ENCODE data around the gene CNGB1. TPM values are rescaled to one million over a fixed set of nuclear protein-coding genes. Genes with fewer than 3 reads are reported as not detected.

Gene CNGB1
- 0.19 and 2.3 TPM in 2 replicates for total RNA-seq (ENCODE audit: low replicate concordance)
- long read RNA-seq, partial matches to known transcripts = 0 of 1 reads
- long read RNA-seq, other reads (novel, unspliced or antisense) = 1 of 1 reads

DNA sequence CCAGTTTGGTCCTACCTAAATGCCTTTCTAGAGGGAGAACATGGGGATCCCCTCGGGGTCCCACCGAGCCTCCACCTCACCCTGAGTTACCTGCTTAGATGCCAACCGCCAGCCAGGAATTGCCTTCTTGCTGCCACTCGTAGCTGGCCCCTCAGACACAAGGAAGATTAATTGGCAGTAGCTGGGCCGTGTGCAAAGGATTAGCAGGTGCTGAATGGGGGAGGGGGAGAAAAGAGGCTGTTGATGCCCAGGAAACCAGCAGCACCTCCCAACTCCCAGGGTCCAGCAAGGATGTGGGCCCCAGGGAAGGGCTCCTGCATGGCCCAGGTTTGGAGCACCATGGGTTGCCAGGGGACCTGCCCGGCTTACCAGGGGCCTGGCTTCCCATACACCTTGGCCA is at the start of gene CNGB1:
CNGB1 (minus strand) TSS at position 159 of the 400 bp plus-strand sequence. CDS start 3,842 bp downstream, outside the sequence.
- Mint-ChIP-seq H3K27ac (no peak within 1 kb of the TSS), H3K4me3 (no peak within 1 kb of the TSS), H3K27me3 (peaks cover 3% of the 10 kb centered on the region), H3K9me3 (no peaks in the 10 kb centered on the region), H3K36me3 (no peaks in the 10 kb centered on the region), H3K4me1 (ENCODE audit: unreplicated experiment) (no peaks in the 10 kb centered on the region)
- DNase-seq (ENCODE audit: extremely low spot score, unreplicated experiment) = no peak
- TF ChIP-seq CTCF (conservative IDR thresholded peaks at IDR 0.05) = no peak

GRCh38 chr16:58019866-58020538 is 49.1 kb upstream of the CNGB1 start:
- Mint-ChIP-seq H3K27ac (no peak overlapping the region), H3K4me1 (ENCODE audit: unreplicated experiment) (peaks cover 17% of the 10 kb centered on the region), H3K36me3 (no peaks in the 10 kb centered on the region), H3K4me3 (no peak overlapping the region), H3K9me3 (no peaks in the 10 kb centered on the region), H3K27me3 (peaks cover 21% of the 10 kb centered on the region)
- no peak for TF ChIP-seq CTCF (conservative IDR thresholded peaks at IDR 0.05)
- DNase-seq (ENCODE audit: extremely low spot score, unreplicated experiment) = no peak

GRCh38 chr16:58018803-58019202 is 47.9 kb upstream of the CNGB1 start:
- Mint-ChIP-seq H3K36me3 (no peaks in the 10 kb centered on the region), H3K27ac (no peak overlapping the region), H3K4me3 (no peak overlapping the region), H3K9me3 (no peaks in the 10 kb centered on the region), H3K4me1 (ENCODE audit: unreplicated experiment) (peaks cover 12% of the 10 kb centered on the region), H3K27me3 (peaks cover 9% of the 10 kb centered on the region)
- peak; percentile 16 for TF ChIP-seq CTCF (conservative IDR thresholded peaks at IDR 0.05)
- DNase-seq (ENCODE audit: extremely low spot score, unreplicated experiment) = no peak

- Mint-ChIP-seq H3K4me1 (ENCODE audit: unreplicated experiment) (peaks cover 5% of the 10 kb centered on the region), H3K9me3 (no peaks in the 10 kb centered on the region), H3K36me3 (no peaks in the 10 kb centered on the region), H3K4me3 (no peak overlapping the region), H3K27me3 (no peaks in the 10 kb centered on the region), H3K27ac (no peak overlapping the region)
- no peak for TF ChIP-seq CTCF (conservative IDR thresholded peaks at IDR 0.05)
- no peak for DNase-seq (ENCODE audit: extremely low spot score, unreplicated experiment)
These were observed 46.0 kb upstream of the CNGB1 start for GRCh38 chr16:58016840-58017446.

- Mint-ChIP-seq H3K27ac (no peak overlapping the region), H3K4me3 (no peak overlapping the region), H3K9me3 (no peaks in the 10 kb centered on the region), H3K4me1 (ENCODE audit: unreplicated experiment) (peaks cover 9% of the 10 kb centered on the region), H3K27me3 (no peaks in the 10 kb centered on the region), H3K36me3 (peaks cover 15% of the 10 kb centered on the region)
- no peak for DNase-seq (ENCODE audit: extremely low spot score, unreplicated experiment)
- TF ChIP-seq CTCF (conservative IDR thresholded peaks at IDR 0.05) = no peak
These were observed 42.5 kb upstream of the CNGB1 start for GRCh38 chr16:58013201-58013956.

Measured in type B pancreatic cell (in vitro differentiated cells).